Cardiac fibroblast (primary cell): Measurements from ENCODE around the gene KYAT1.
A peak's percentile ranks its signal among the peaks of the same experiment; 100 is the strongest.

ENCODE experiments used
- DNase-seq, 2 donors: peaks; one replicate each; pipeline versions ENCODE4 v3.0.0 to v3.0.0-alpha.2; 2010; ENCODE audit warnings: low read depth in 2 of 2
- H3K4me3 ChIP-seq, 2 donors: replicated peaks in 1 of 2; 1 replicate in 1 of 2; 2 replicates in 1 of 2; pipeline ENCODE4 v1.5.1; 2011; ENCODE audit warnings: low read depth in 2 of 2, low read length in 2 of 2, mild to moderate bottlenecking in 2 of 2, moderate library complexity in 1 of 2
- CTCF ChIP-seq: IDR thresholded peaks from one replicate; pipeline ENCODE4 v1.5.1; 2011; ENCODE audit warnings: low read depth, mild to moderate bottlenecking, low read length, inconsistent platforms

The KYAT1 gene

GRCh38 chr9:128920381-128921058 is 38.8 kb upstream of the KYAT1 start, which contains the start of gene PHYHD1:
PHYHD1 (plus strand) TSS chr9:128920982; CDS start chr9:128922324, 1,342 bp downstream.
- DNase-seq, result peak; percentile 77 to 82

GRCh38 chr9:128919402-128920089 is 37.8 kb upstream of the KYAT1 start:
- H3K4me3 ChIP-seq, result no peak overlapping the region
- no peak for DNase-seq
- no peak for TF ChIP-seq CTCF

More at GRCh38 chr9:128920381-128921058, 38.8 kb upstream of the KYAT1 start, which contains the start of gene PHYHD1:
- no peak for TF ChIP-seq CTCF
- H3K4me3 ChIP-seq, result peak within 1 kb of the TSS in 1 of 2 donors; percentile 58

- DNase-seq, result no peak
- H3K4me3 ChIP-seq, result no peak overlapping the region
- no peak for TF ChIP-seq CTCF
These were observed 37.2 kb upstream of the KYAT1 start for GRCh38 chr9:128918921-128919320.

GRCh38 chr9:128917151-128917849 is 35.5 kb upstream of the KYAT1 start:
- no peak overlapping the region for H3K4me3 ChIP-seq
- peak; percentile 92 to 94 for DNase-seq
- no peak for TF ChIP-seq CTCF

GRCh38 chr9:128916745-128917144 is 35.0 kb upstream of the KYAT1 start:
- DNase-seq, result no peak
- no peak for TF ChIP-seq CTCF
- H3K4me3 ChIP-seq, result no peak overlapping the region

GRCh38 chr9:128916204-128916603 is 34.5 kb upstream of the KYAT1 start:
- TF ChIP-seq CTCF, result no peak
- DNase-seq, result peak; percentile 37 to 52
- no peak overlapping the region for H3K4me3 ChIP-seq
